Right renal cortex interstitium (tissue), 3 donors: ENCODE results near the gene ERG28. TPM values are rescaled to one million over a fixed set of nuclear protein-coding genes. Genes with fewer than 3 reads are reported as not detected.
"Not testable (repeated sequence)": the region's sequence is repeated elsewhere in the genome, so short reads cannot be mapped to it uniquely, and the experiment has no call there.

Experiments used
- DNase-seq, 3 donors: peaks; one replicate each; pipeline ENCODE4 v3.0.0-alpha.2; 2013; ENCODE audit warnings: low read depth in 3 of 3, low spot score in 2 of 3
- polyA plus RNA-seq, 3 donors: library from polyadenylated mRNA; unstranded; fragments of 120-200 nt; gene quantifications; one replicate each; pipeline ENCODE4 v1.2.1, GENCODE V29; 2013; ENCODE audit not compliant: insufficient read length in 3 of 3

ERG28 gene
- polyA plus RNA-seq, 3 donors = 36.4 to 36.8 (median 36.4) TPM

GRCh38 chr14:75627406-75627805 lies 33.3 kb downstream of the ERG28 start:
- no peak for DNase-seq

DNA sequence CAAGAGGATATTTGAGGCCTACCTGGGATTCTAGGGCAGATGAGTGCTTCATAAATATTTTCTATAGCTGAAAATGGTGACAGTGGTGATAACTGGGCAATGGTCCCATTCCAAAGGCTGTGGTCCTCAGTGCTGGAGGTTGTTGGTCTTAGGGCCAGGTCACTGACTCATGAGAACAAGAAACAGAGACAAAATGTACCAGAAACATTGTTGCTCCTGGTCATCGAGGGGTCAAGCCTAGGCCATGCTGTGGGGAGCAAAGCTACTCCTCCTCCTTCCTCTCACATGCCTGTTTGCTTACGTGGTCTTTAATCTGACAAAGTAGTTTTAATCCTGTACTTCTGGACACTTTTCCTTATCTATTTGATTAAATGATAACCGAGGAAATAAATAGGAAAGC lies 33.8 kb downstream of the ERG28 start:
- DNase-seq = no peak

DNA sequence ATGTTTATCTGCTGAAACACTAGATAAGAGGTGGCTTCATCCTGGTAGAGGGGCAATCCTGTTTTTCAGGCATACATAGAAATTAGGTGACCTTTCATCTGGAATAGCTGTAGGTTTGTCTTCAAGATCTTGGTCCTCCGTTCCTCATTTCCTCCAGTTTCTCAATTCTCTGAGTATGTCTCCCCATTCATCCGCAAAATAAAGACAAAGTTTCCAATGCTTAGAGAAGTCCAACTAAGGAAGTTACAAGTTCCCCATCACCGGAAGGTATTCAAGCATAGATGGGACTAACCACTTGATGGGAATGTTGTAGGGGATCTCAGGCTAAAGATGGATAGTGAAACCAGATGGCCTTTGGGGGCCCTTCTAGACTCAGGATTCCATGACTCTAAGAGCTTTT lies 34.3 kb downstream of the ERG28 start:
- DNase-seq = no peak

GRCh38 chr14:75625034-75625433 lies 35.6 kb downstream of the ERG28 start:
- no peak for DNase-seq

- DNase-seq = no peak
Measured at GRCh38 chr14:75619548-75619947, 41.1 kb downstream of the ERG28 start.

GRCh38 chr14:75615200-75615599 lies 45.5 kb downstream of the ERG28 start:
- DNase-seq = no peak

- DNase-seq = no peak
Measured at GRCh38 chr14:75614179-75614578, 46.5 kb downstream of the ERG28 start.

GRCh38 chr14:75612157-75612556 lies 48.5 kb downstream of the ERG28 start:
- DNase-seq = no peak

- DNase-seq = no peak
Measured at GRCh38 chr14:75610834-75611233, 49.8 kb downstream of the ERG28 start.

DNA sequence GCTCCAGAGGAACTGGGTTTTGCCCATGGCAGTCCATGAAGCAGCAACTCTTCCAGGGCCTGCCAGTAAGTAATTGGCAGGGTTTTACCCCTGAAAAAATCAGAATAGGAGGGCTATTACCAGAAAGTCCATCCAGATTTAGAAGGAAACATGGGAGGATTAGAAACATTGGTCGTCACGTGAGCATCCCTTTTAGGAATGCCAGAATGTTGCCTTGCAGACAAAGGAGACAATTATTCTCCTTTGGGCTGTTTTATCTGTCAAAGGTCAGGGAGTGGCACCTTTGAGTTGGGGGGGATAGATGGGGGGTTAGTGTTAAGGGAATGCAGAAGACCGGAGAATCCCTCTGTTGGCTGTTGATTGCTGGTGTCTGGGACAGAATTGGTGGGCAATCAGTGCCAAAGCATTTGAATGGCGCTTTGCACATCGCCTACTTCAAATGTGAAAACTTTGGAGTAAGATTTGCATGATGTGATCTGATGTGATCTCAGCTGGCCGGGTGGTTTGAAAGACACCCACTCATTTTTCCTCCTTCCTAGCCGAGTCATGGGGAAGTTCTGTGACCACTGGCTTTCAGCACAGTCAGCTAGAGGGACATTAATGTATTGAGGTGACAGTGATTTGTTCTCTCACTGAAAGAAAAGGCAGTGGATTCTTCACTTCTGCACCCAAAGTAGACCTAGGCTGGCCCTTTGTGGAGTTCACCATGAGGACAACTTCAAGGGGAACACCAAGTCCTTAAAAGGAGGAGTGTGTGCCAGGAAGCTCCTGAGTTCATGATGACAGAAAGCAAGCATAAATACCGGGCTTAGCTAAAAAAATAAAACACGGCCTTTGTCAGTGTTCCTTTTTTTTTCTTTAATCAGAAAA lies 50.8 kb downstream of the ERG28 start:
- DNase-seq = no peak

DNA sequence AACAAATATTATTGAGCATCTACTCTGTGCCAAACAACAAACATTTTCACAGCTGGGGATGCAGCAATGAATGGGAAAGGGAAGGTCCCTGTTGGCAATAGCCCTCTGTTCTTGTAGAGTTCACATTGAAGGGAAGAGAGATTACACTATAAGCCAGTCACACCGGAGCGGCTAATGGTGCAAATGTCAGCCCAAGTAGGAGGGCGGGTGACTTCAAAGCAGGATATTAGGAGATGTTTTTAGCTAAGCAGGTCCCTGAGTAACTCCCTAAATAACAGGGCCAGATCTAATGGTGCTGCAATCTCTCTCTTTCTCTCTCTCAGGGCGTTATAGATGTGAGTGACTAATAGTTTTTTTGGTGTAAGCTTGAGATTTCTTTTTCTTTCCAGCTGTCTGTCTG lies 51.6 kb downstream of the ERG28 start:
- no peak for DNase-seq

- DNase-seq = no peak
Measured at GRCh38 chr14:75607842-75608640, 52.6 kb downstream of the ERG28 start.

- no peak for DNase-seq
Measured at GRCh38 chr14:75607044-75607443, 53.6 kb downstream of the ERG28 start.

DNA sequence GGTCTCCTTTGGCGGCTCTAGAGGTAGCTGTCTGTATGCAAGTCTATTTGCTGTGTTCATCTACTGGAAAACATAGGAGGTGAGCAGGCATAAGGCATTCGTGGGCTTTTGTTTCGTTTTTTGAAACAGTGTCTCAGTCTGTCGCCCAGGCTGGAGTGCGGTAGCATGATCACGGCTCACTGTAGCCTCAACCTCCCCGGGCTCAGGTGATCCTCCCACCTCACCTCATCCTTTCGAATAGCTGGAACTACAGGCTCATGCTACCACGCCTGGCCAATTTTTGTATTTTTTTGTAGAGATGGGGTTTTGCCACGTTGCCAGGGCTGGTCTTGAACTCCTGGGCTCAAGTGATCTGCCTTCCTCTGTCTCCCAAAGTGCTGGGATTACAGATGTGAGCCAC lies 54.8 kb downstream of the ERG28 start:
- DNase-seq = no peak

- no peak for DNase-seq
Measured at GRCh38 chr14:75604979-75605851, 55.5 kb downstream of the ERG28 start.

GRCh38 chr14:75602503-75602902 lies 58.2 kb downstream of the ERG28 start:
- DNase-seq = no peak

- not testable (repeated sequence) for DNase-seq
Measured at GRCh38 chr14:75601061-75601460, 59.6 kb downstream of the ERG28 start.

GRCh38 chr14:75600100-75600499 lies 60.6 kb downstream of the ERG28 start:
- DNase-seq = not testable (repeated sequence)
